ENCODE data around the gene KRTAP12-4. TPM values are rescaled to one million over a fixed set of nuclear protein-coding genes. Genes with fewer than 3 reads are reported as not detected.
"Not testable (repeated sequence)": the region's sequence is repeated elsewhere in the genome, so short reads cannot be mapped to it uniquely, and the experiment has no call there.

The KRTAP12-4 gene
- total RNA-seq, 1 donor from 2014 or later: not detected

GRCh38 chr21:44630440-44630839 lies 24.0 kb downstream of the KRTAP12-4 start:
- no peak for DNase-seq

GRCh38 chr21:44628707-44629391 lies 25.6 kb downstream of the KRTAP12-4 start:
- DNase-seq: no peak

- not testable (repeated sequence) for DNase-seq
Observed at GRCh38 chr21:44627831-44628233, 26.6 kb downstream of the KRTAP12-4 start.

GRCh38 chr21:44627181-44627822 lies 27.2 kb downstream of the KRTAP12-4 start:
- not testable (repeated sequence) for DNase-seq

GRCh38 chr21:44626673-44627143 lies 27.8 kb downstream of the KRTAP12-4 start, which contains the start of gene KRTAP10-9:
Gene KRTAP10-9 (plus strand): TSS chr21:44627093. CDS start chr21:44627172, 79 bp downstream.
- no peak for DNase-seq

- no peak for DNase-seq
Observed at GRCh38 chr21:44626262-44626661, 28.2 kb downstream of the KRTAP12-4 start.

GRCh38 chr21:44625756-44626155 lies 28.7 kb downstream of the KRTAP12-4 start:
- no peak for DNase-seq

- DNase-seq: no peak
Observed at GRCh38 chr21:44623575-44623974, 30.9 kb downstream of the KRTAP12-4 start.

GRCh38 chr21:44619886-44620285 lies 34.6 kb downstream of the KRTAP12-4 start:
- DNase-seq: no peak

- DNase-seq: no peak
Observed at GRCh38 chr21:44618909-44619308, 35.5 kb downstream of the KRTAP12-4 start.

- DNase-seq: no peak
Observed at GRCh38 chr21:44618504-44618903, 36.0 kb downstream of the KRTAP12-4 start.

- no peak for DNase-seq
Observed at GRCh38 chr21:44617071-44617501, 37.4 kb downstream of the KRTAP12-4 start.

GRCh38 chr21:44616591-44616926 lies 37.9 kb downstream of the KRTAP12-4 start:
- no peak for DNase-seq

GRCh38 chr21:44615911-44616590 lies 38.4 kb downstream of the KRTAP12-4 start:
- no peak for DNase-seq

GRCh38 chr21:44615466-44615865 lies 39.0 kb downstream of the KRTAP12-4 start:
- no peak for DNase-seq

- DNase-seq: no peak
Observed at GRCh38 chr21:44614961-44615391, 39.5 kb downstream of the KRTAP12-4 start.

- no peak for DNase-seq
Observed at GRCh38 chr21:44614161-44614631, 40.3 kb downstream of the KRTAP12-4 start.

- no peak for DNase-seq
Observed at GRCh38 chr21:44613386-44614155, 40.9 kb downstream of the KRTAP12-4 start.

GRCh38 chr21:44612669-44613229 lies 41.7 kb downstream of the KRTAP12-4 start:
- DNase-seq: no peak

- DNase-seq: no peak
Observed at GRCh38 chr21:44612029-44612486, 42.4 kb downstream of the KRTAP12-4 start, which contains the start of gene KRTAP10-8. Gene KRTAP10-8 (plus strand): TSS chr21:44612079. CDS start chr21:44612101, 22 bp downstream.

GRCh38 chr21:44611551-44611950 lies 42.9 kb downstream of the KRTAP12-4 start:
- DNase-seq: no peak

Data from occipital lobe (tissue), 2 donors.